Stimulated activated CD8-positive, alpha-beta memory T cell treated with anti-CD3 and anti-CD28 coated beads, Interleukin-7, amount 100 ng/mL, for 24 hours (primary cell): ENCODE data around the gene HID1.
A peak's percentile ranks its signal among the peaks of the same experiment; 100 is the strongest.
"Not testable (repeated sequence)": the region's sequence is repeated elsewhere in the genome, so short reads cannot be mapped to it uniquely, and the experiment has no call there.

Experiments used
- DNase-seq: peaks from one replicate; pipeline ENCODE4 v3.0.0-alpha.2; 2020; ENCODE audit warnings: low read depth

HID1 gene

GRCh38 chr17:74998783-74999182 is 26.2 kb upstream of the HID1 start:
- DNase-seq: no peak

- no peak for DNase-seq
Observed at GRCh38 chr17:74995847-74996246, 23.3 kb upstream of the HID1 start.

GRCh38 chr17:74994440-74994839 is 21.9 kb upstream of the HID1 start:
- DNase-seq: no peak

- DNase-seq: no peak
Observed at GRCh38 chr17:74992223-74992622, 19.7 kb upstream of the HID1 start.

- DNase-seq: no peak
Observed at GRCh38 chr17:74990581-74991105, 18.1 kb upstream of the HID1 start.

- DNase-seq: no peak
Observed at GRCh38 chr17:74987909-74988711, 15.6 kb upstream of the HID1 start.

- peak; percentile 86 for DNase-seq
Observed at GRCh38 chr17:74987418-74987908, 14.9 kb upstream of the HID1 start, which contains the start of gene CDR2L. Gene CDR2L, plus strand, starts transcription at chr17:74987632. Its CDS starts 412 bp downstream, at chr17:74988044.

- DNase-seq: no peak
Observed at GRCh38 chr17:74986206-74986576, 13.6 kb upstream of the HID1 start.

GRCh38 chr17:74982663-74983313 is 10.2 kb upstream of the HID1 start:
- not testable (repeated sequence) for DNase-seq

- peak; percentile 46 for DNase-seq
Observed at GRCh38 chr17:74981979-74982662, 9.6 kb upstream of the HID1 start.

- no peak for DNase-seq
Observed at GRCh38 chr17:74981318-74981978, 8.9 kb upstream of the HID1 start.

GRCh38 chr17:74979408-74980146 is 7.0 kb upstream of the HID1 start:
- no peak for DNase-seq

- no peak for DNase-seq
Observed at GRCh38 chr17:74978240-74978639, 5.7 kb upstream of the HID1 start.

- DNase-seq: no peak
Observed at GRCh38 chr17:74977802-74978201, 5.2 kb upstream of the HID1 start.

- DNase-seq: no peak
Observed at GRCh38 chr17:74975943-74976342, 3.4 kb upstream of the HID1 start.

- DNase-seq: no peak
Observed at GRCh38 chr17:74972973-74973328, 392 bp upstream of the HID1 start.

GRCh38 chr17:74971842-74972106 is 785 bp downstream of the HID1 start:
- no peak for DNase-seq

- DNase-seq: no peak
Observed at GRCh38 chr17:74971069-74971841, 1.3 kb downstream of the HID1 start.

- DNase-seq: no peak
Observed at GRCh38 chr17:74970395-74970794, 2.2 kb downstream of the HID1 start.

- not testable (repeated sequence) for DNase-seq
Observed at GRCh38 chr17:74969501-74969900, 3.1 kb downstream of the HID1 start.

- DNase-seq: no peak
Observed at GRCh38 chr17:74968361-74968780, 4.2 kb downstream of the HID1 start.
